Measurements from ENCODE around the gene DCUN1D4. TPM values are rescaled to one million over a fixed set of nuclear protein-coding genes. Genes with fewer than 3 reads are reported as not detected.

DCUN1D4 gene
- total RNA-seq, 4 donors from 2014 or later: 38.2 to 109 (median 88.1) TPM

- Histone ChIP-seq H3K36me3 (no peaks in the 10 kb centered on the region), H3K9me3 (no peaks in the 10 kb centered on the region), H3K4me3 (no peak overlapping the region), H3K27ac (no peak overlapping the region), H3K27me3 (no peaks in the 10 kb centered on the region), H3K4me1 (no peaks in the 10 kb centered on the region)
- no peak for DNase-seq
- intact Hi-C loops (cut with DNase I; ENCODE audit: low total_unique reads): no loop called here
- no peak for TF ChIP-seq POLR2A (IDR thresholded peaks at IDR 0.05)
- TF ChIP-seq, protein P1, sequence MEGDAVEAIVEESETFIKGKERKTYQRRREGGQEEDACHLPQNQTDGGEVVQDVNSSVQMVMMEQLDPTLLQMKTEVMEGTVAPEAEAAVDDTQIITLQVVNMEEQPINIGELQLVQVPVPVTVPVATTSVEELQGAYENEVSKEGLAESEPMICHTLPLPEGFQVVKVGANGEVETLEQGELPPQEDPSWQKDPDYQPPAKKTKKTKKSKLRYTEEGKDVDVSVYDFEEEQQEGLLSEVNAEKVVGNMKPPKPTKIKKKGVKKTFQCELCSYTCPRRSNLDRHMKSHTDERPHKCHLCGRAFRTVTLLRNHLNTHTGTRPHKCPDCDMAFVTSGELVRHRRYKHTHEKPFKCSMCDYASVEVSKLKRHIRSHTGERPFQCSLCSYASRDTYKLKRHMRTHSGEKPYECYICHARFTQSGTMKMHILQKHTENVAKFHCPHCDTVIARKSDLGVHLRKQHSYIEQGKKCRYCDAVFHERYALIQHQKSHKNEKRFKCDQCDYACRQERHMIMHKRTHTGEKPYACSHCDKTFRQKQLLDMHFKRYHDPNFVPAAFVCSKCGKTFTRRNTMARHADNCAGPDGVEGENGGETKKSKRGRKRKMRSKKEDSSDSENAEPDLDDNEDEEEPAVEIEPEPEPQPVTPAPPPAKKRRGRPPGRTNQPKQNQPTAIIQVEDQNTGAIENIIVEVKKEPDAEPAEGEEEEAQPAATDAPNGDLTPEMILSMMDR (IDR thresholded peaks at IDR 0.05): no peak
Observed at GRCh38 chr4:51942108-51942832, 99.3 kb downstream of the DCUN1D4 start.

GRCh38 chr4:51942833-51943215, 99.9 kb downstream of the DCUN1D4 start:
- no peak overlapping the region for H3K4me3 ChIP-seq
- intact Hi-C loops (cut with DNase I; ENCODE audit: low total_unique reads): no loop called here
- H3K9me3 ChIP-seq: no peaks in the 10 kb centered on the region
- TF ChIP-seq, protein P1 (IDR thresholded peaks at IDR 0.05): no peak
- no peak for TF ChIP-seq POLR2A (IDR thresholded peaks at IDR 0.05)
- no peaks in the 10 kb centered on the region for H3K4me1 ChIP-seq
- H3K27ac ChIP-seq: no peak overlapping the region
- no peaks in the 10 kb centered on the region for H3K27me3 ChIP-seq
- DNase-seq: no peak
- H3K36me3 ChIP-seq: no peaks in the 10 kb centered on the region

DNA sequence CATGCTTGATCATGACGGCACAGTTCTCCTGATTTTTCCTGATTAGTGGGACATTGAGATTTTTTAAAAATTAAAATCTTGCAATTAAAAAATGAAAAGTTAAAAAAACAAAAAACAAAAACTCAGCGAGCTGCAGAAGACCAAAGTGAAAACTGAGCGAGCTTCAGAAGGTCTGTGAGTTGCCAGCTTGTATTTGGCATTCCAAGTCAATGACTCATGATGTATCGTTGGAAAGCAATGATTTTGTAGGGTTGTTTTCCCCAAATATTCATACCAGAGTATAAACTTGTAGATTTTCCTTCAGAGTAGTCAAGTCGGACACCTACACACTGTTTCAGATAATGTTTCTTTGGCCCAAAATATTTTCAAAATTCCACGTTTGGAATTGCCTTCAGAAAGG, 100.3 kb downstream of the DCUN1D4 start:
- TF ChIP-seq POLR2A (IDR thresholded peaks at IDR 0.05): no peak
- TF ChIP-seq, protein P1 (IDR thresholded peaks at IDR 0.05): no peak
- no peak overlapping the region for H3K4me3 ChIP-seq
- H3K27me3 ChIP-seq: no peaks in the 10 kb centered on the region
- intact Hi-C loops (cut with DNase I; ENCODE audit: low total_unique reads): no loop called here
- no peak overlapping the region for H3K27ac ChIP-seq
- H3K9me3 ChIP-seq: no peaks in the 10 kb centered on the region
- no peaks in the 10 kb centered on the region for H3K4me1 ChIP-seq
- H3K36me3 ChIP-seq: no peaks in the 10 kb centered on the region
- DNase-seq: no peak

GRCh38 chr4:51958199-51958968, 115.4 kb downstream of the DCUN1D4 start:
- Histone ChIP-seq H3K4me3 (no peak overlapping the region), H3K27ac (no peak overlapping the region), H3K27me3 (no peaks in the 10 kb centered on the region), H3K36me3 (no peaks in the 10 kb centered on the region), H3K9me3 (no peaks in the 10 kb centered on the region), H3K4me1 (no peaks in the 10 kb centered on the region)
- no peak for DNase-seq
- TF ChIP-seq POLR2A (IDR thresholded peaks at IDR 0.05): no peak
- TF ChIP-seq, protein P1 (IDR thresholded peaks at IDR 0.05): no peak
- intact Hi-C loops (cut with DNase I; ENCODE audit: low total_unique reads): no loop called here

DNA sequence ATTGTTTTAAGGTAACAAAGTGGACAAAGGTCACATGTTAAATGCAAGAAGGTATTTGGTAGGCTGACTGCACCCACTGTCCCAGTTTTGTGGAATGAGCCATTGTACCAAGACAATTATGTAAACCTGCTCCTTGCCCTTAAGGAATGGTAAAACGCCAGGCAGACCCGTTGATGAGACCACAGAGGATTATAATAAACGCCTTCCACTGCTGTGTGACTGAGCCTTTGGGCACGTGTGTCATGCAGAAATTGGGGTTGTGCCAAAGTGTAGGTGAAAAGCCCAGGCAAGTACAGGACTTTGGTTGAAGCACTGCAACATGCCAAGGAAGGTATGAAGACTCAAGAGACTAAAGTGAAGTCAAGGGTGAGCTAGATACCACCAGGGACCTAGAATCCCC, 117.5 kb downstream of the DCUN1D4 start:
- intact Hi-C loops (cut with DNase I; ENCODE audit: low total_unique reads): no loop called here
- no peak for DNase-seq

More for the DNA sequence above, 117.5 kb downstream of the DCUN1D4 start:
- H3K4me1 ChIP-seq: no peaks in the 10 kb centered on the region
- H3K4me3 ChIP-seq: no peak overlapping the region
- TF ChIP-seq POLR2A (IDR thresholded peaks at IDR 0.05): no peak
- TF ChIP-seq, protein P1 (IDR thresholded peaks at IDR 0.05): no peak
- H3K9me3 ChIP-seq: no peaks in the 10 kb centered on the region
- H3K36me3 ChIP-seq: no peaks in the 10 kb centered on the region
- H3K27me3 ChIP-seq: no peaks in the 10 kb centered on the region
- H3K27ac ChIP-seq: no peak overlapping the region
